Small intestine (tissue), 7 donors: ENCODE measurements around the gene PRDM12. TPM values are rescaled to one million over a fixed set of nuclear protein-coding genes. Genes with fewer than 3 reads are reported as not detected.

ENCODE experiments used
- DNase-seq, 2 donors: peaks; one replicate each; pipeline versions ENCODE4 v3.0.0 to v3.0.0-alpha.2; 2013
- FAIRE-seq: peaks from 2 replicates; lab custom pipeline; 2012; peaks lifted over from hg19 to GRCh38; lab: Jason Lieb, UNC
- H3K27ac ChIP-seq, 3 donors: one replicate each; pipeline ENCODE4 v1.5.1; 2013; ENCODE audit warnings: low read length in 2 of 3, mild to moderate bottlenecking in 2 of 3, control low read depth in 1 of 3, inconsistent platforms in 1 of 3, low read depth in 1 of 3, moderate library complexity in 1 of 3
- H3K27me3 ChIP-seq, 3 donors: one replicate each; pipeline ENCODE4 v1.6.1; 2013; ENCODE audit warnings: low read length in 3 of 3, inconsistent platforms in 1 of 3; ENCODE audit not compliant: control insufficient read depth in 3 of 3, insufficient read depth in 3 of 3
- H3K36me3 ChIP-seq, 3 donors: one replicate each; pipeline ENCODE4 v1.6.1; 2013; ENCODE audit warnings: low read length in 3 of 3, inconsistent platforms in 1 of 3, low read depth in 1 of 3, mild to moderate bottlenecking in 1 of 3, moderate library complexity in 1 of 3; ENCODE audit not compliant: control insufficient read depth in 3 of 3, insufficient read depth in 2 of 3
- H3K4me1 ChIP-seq, 3 donors: one replicate each; pipeline ENCODE4 v1.6.1; 2013; ENCODE audit warnings: low read length in 2 of 3, inconsistent platforms in 1 of 3, low read depth in 1 of 3, mild to moderate bottlenecking in 1 of 3, moderate library complexity in 1 of 3; ENCODE audit not compliant: control insufficient read depth in 3 of 3, insufficient read depth in 2 of 3
- H3K4me3 ChIP-seq, 3 donors: one replicate each; pipeline ENCODE4 v1.5.1; 2013; ENCODE audit warnings: low read length in 3 of 3, control low read depth in 1 of 3, inconsistent platforms in 1 of 3, low read depth in 1 of 3, mild to moderate bottlenecking in 1 of 3, moderate library complexity in 1 of 3
- H3K9me3 ChIP-seq, 2 donors: one replicate each; pipeline ENCODE4 v1.6.1; 2013; ENCODE audit warnings: low read depth in 1 of 2, low read length in 1 of 2; ENCODE audit not compliant: control insufficient read depth in 2 of 2, insufficient read depth in 1 of 2
- WGBS, 3 donors: extraction: QIAGEN DNeasy Blood & Tissue Kit; methylation state at CpG; one replicate each; pipeline ENCODE4 v1.1.7; 2013; 5-methylcytosine and 5-hydroxymethylcytosine counted together
- polyA plus RNA-seq, 4 donors: library from polyadenylated mRNA; stranded (reverse) in 3 of 4; unstranded in 1 of 4; fragments of 200-250 nt in 3 of 4; fragments of 120-200 nt in 1 of 4; gene quantifications; one replicate each; pipeline versions ENCODE4 v1.2.1 to v1.2.3, GENCODE V29; 2013
- donor health status: healthy with polysubstance abuse.
- donor health status: control.
- donor health status: control.
- donor health status: Bipolar disorder and iron deficiency.
- donor health status: healthy.

Gene PRDM12
- polyA plus RNA-seq, 4 donors: 0.03 to 0.22 (median 0.09) TPM; not detected in 1

GRCh38 chr9:130639866-130640555, 24.4 kb upstream of the PRDM12 start:
- no peaks in the 10 kb centered on the region for H3K9me3 ChIP-seq
- H3K27ac ChIP-seq: no peak overlapping the region
- DNase-seq (no peak), FAIRE-seq (no peak)
- H3K4me3 ChIP-seq: no peak overlapping the region
- no peaks in the 10 kb centered on the region for H3K27me3 ChIP-seq
- H3K36me3 ChIP-seq: peaks cover 0 to 29% (median 14%) of the 10 kb centered on the region in 3 donors
- no peaks in the 10 kb centered on the region for H3K4me1 ChIP-seq
- 93 to 96% (median 93%) methylated on average over 17 of the region's 17 CpGs for WGBS, 3 donors

DNA sequence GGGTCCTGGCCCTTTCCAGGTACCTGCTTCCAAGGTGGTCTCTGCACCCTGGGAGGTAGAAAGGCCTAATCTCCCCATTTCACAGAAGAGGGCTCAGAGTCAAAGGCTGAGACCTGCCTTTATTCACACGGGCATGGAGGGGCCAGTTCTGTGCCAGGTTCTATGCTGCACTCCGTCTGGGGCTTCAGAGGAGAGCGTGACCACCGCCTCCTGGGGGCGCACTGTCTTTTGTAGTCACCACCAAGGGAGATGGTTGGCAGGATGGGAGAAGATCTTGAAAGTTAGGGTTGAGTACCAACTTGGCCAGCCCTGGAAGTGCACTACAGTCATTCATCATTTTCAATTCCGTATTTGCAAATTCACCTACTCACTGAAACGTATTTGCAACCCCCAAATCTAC, 23.7 kb upstream of the PRDM12 start:
- WGBS, 3 donors: 75 to 79% (median 78%) methylated on average over 7 of the region's 7 CpGs
- H3K36me3 ChIP-seq: peaks cover 0 to 22% (median 11%) of the 10 kb centered on the region in 3 donors
- DNase-seq (no peak), FAIRE-seq (no peak)
- H3K4me1 ChIP-seq: no peaks in the 10 kb centered on the region
- H3K9me3 ChIP-seq: no peaks in the 10 kb centered on the region
- H3K27ac ChIP-seq: no peak overlapping the region
- no peaks in the 10 kb centered on the region for H3K27me3 ChIP-seq
- H3K4me3 ChIP-seq: no peak overlapping the region

GRCh38 chr9:130642926-130643325, 21.5 kb upstream of the PRDM12 start:
- FAIRE-seq (no peak), DNase-seq (no peak)
- Histone ChIP-seq H3K36me3 (peaks cover 0 to 10% (median 3%) of the 10 kb centered on the region in 3 donors), H3K4me3 (no peak overlapping the region), H3K27me3 (no peaks in the 10 kb centered on the region), H3K4me1 (no peaks in the 10 kb centered on the region), H3K9me3 (peaks cover 0 to 2% of the 10 kb centered on the region in 2 donors), H3K27ac (no peak overlapping the region)
- 51 to 76% (median 65%) methylated on average over 8 of the region's 8 CpGs for WGBS, 3 donors

DNA sequence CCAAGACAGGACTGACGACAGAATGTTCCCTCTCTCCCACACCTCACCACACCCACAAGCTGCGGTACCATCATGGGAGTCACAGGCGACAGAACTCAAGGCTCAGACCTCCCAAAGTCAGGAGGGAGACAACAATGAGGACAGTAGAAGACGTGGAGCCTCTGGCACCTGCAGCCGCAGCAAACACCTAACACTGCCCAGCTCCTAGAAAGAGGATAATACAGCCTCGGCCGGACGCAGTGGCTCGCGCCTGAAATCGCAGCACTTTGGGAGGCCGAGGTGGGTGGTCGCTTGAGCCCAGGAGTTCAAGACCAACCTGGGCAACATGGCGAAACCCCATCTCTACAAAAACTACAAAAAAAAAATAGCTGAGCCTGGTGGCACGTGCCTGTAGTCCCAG, 13.2 kb upstream of the PRDM12 start:
- Histone ChIP-seq H3K27me3 (peaks cover 0 to 30% (median 7%) of the 10 kb centered on the region in 3 donors), H3K4me3 (no peak overlapping the region), H3K27ac (no peak overlapping the region), H3K36me3 (no peaks in the 10 kb centered on the region), H3K9me3 (peaks cover 0 to 2% of the 10 kb centered on the region in 2 donors), H3K4me1 (no peaks in the 10 kb centered on the region)
- DNase-seq (no peak), FAIRE-seq (no peak)
- 75 to 82% (median 76%) methylated on average over 15 of the region's 15 CpGs for WGBS, 3 donors

- WGBS, 3 donors: 91 to 94% (median 94%) methylated on average over 18 of the region's 18 CpGs
- Histone ChIP-seq H3K27me3 (peaks cover 0 to 36% (median 12%) of the 10 kb centered on the region in 3 donors), H3K4me1 (no peaks in the 10 kb centered on the region), H3K9me3 (no peaks in the 10 kb centered on the region), H3K4me3 (no peak overlapping the region), H3K36me3 (no peaks in the 10 kb centered on the region), H3K27ac (no peak overlapping the region)
- FAIRE-seq (no peak), DNase-seq (no peak)
Observed at GRCh38 chr9:130651752-130652151, 12.6 kb upstream of the PRDM12 start.

GRCh38 chr9:130654879-130655278, 9.5 kb upstream of the PRDM12 start:
- H3K36me3 ChIP-seq: no peaks in the 10 kb centered on the region
- H3K4me3 ChIP-seq: no peak overlapping the region
- H3K27me3 ChIP-seq: peaks cover 4 to 67% (median 32%) of the 10 kb centered on the region in 3 donors
- DNase-seq: no peak
- no peak overlapping the region for H3K27ac ChIP-seq
- WGBS, 3 donors: 76 to 83% (median 80%) methylated on average over 6 of the region's 6 CpGs
- H3K4me1 ChIP-seq: no peaks in the 10 kb centered on the region
- no peak for FAIRE-seq
- H3K9me3 ChIP-seq: peaks cover 0 to 14% of the 10 kb centered on the region in 2 donors

- Histone ChIP-seq H3K27ac (no peak overlapping the region), H3K36me3 (no peaks in the 10 kb centered on the region), H3K27me3 (peaks cover 25 to 89% (median 50%) of the 10 kb centered on the region in 3 donors), H3K4me1 (peaks cover 0 to 13% (median 3%) of the 10 kb centered on the region in 3 donors), H3K4me3 (no peak overlapping the region), H3K9me3 (peaks cover 0 to 14% of the 10 kb centered on the region in 2 donors)
- DNase-seq: no peak
- WGBS, 3 donors: 14 to 25% (median 25%) methylated on average over 42 to 52 of the region's 52 CpGs
- FAIRE-seq: no peak
Observed at GRCh38 chr9:130658893-130659698, 5.3 kb upstream of the PRDM12 start.

DNA sequence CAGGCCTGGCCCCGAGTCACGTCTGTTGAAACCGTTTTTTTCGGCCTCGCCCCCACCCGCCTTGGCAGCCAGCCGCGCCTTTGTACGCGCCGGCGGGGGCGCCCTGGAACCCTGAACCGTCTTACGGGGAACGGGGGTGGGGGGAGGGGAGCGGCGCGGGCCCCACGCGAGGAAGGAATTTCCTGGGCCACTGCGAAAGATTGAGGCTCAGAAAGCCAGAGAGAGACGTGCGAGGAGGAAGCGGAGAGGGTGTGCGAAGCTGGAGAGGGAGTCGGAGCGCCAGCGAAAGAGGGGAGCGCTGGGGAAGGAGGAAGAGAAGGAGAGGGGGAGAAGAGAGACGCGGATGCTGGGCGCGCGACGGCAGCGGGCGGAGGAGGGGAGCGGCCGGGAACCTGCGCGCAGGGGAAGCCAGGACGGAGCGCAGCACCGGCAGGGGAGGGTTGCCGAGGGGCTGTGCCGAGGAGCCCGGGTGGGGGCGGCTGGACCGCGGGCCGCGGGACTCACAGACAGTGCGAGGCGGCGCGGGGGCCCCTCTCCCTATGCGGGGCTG, 4.6 kb upstream of the PRDM12 start:
- Histone ChIP-seq H3K9me3 (peaks cover 0 to 14% of the 10 kb centered on the region in 2 donors), H3K36me3 (no peaks in the 10 kb centered on the region), H3K4me3 (no peak overlapping the region), H3K27ac (no peak overlapping the region), H3K4me1 (peaks cover 0 to 13% (median 3%) of the 10 kb centered on the region in 3 donors), H3K27me3 (peaks cover 30 to 94% (median 56%) of the 10 kb centered on the region in 3 donors)
- WGBS, 3 donors: 1 to 3% (median 2%) methylated on average over 28 to 58 of the region's 58 CpGs
- no peak for DNase-seq
- no peak for FAIRE-seq
